Small intestine (tissue), 4 donors: Measurements from ENCODE around the gene PRKAB2. TPM values are rescaled to one million over a fixed set of nuclear protein-coding genes. Genes with fewer than 3 reads are reported as not detected.

Experiments used
- polyA plus RNA-seq, 4 donors: library from polyadenylated mRNA; stranded (reverse) in 3 of 4; unstranded in 1 of 4; fragments of 200-250 nt in 3 of 4; fragments of 120-200 nt in 1 of 4; gene quantifications; one replicate each; pipeline versions ENCODE4 v1.2.1 to v1.2.3, GENCODE V29; 2013
- donor health status: healthy with polysubstance abuse.
- donor health status: Bipolar disorder and iron deficiency.
- donor health status: healthy.

PRKAB2 gene
- polyA plus RNA-seq, 4 donors = 8.1 to 44.1 (median 24.9) TPM

Other genes with a start within 250 kb of the PRKAB2 start
- 10 to 100 TPM in 1 of 4 donors, 1 to 10 TPM in 3; 4.6 to 16.2 (median 6.0) TPM for gene NBPF12, start 234.1 kb downstream of the PRKAB2 start, polyA plus RNA-seq
- gene FMO5, start 52.9 kb upstream of the PRKAB2 start, polyA plus RNA-seq = 100 to 1,000 TPM in 1 of 4 donors, 10 to 100 TPM in 3; 15.3 to 115 (median 54.2) TPM
- gene CHD1L, start 70.2 kb upstream of the PRKAB2 start, polyA plus RNA-seq = 10 to 100 TPM; 20.6 to 71.3 (median 33.2) TPM